SW 1271 (cell line): ENCODE measurements around the gene CNIH3.
A peak's percentile ranks its signal among the peaks of the same experiment; 100 is the strongest.
"Not testable (repeated sequence)": the region's sequence is repeated elsewhere in the genome, so short reads cannot be mapped to it uniquely, and the experiment has no call there.

ENCODE experiments used
- DNase-seq, 2 experiments: peaks; one replicate each; lab custom pipeline; 2025; lab: John Stamatoyannopoulos, UW

The CNIH3 gene

DNA sequence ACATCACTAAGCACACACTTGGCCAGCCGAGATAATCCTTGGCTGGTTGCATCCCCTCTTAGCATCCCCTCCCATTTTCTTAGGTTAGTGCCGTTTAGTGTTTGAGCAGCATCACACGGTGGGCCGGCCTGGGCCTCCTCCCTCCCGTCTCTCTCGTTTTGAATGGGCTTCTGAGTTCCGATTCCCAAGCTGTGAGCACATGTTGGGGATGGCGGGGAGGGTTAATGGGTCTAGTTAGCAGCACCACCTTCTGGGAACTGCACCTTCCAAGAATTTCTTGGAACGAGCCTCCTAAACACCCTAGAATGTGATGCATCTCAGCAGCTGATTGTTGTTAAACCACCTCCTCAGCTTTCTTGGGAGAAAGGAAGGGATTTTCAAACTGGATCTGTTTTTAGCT lies 73.3 kb downstream of the CNIH3 start:
- no peak for DNase-seq

DNA sequence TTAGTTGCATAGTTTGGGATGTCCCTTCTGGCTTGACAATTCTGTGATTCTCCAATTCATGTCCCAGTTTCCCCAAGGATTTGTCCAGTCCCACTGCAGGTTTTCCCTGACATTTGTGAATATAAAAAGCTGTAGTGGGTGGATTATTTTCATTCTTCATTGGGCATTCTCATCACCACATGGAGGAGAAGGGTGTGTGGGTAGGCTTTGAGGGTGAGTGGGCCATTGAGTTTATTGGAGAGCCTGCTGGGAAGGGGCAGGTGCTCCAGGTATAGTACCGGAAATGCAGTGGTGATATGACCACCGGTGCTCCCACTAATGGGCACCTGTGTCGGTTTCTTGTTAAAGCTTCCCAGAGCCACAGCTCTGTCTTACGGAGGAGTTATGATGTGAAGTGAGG lies 74.5 kb downstream of the CNIH3 start:
- DNase-seq = no peak

DNA sequence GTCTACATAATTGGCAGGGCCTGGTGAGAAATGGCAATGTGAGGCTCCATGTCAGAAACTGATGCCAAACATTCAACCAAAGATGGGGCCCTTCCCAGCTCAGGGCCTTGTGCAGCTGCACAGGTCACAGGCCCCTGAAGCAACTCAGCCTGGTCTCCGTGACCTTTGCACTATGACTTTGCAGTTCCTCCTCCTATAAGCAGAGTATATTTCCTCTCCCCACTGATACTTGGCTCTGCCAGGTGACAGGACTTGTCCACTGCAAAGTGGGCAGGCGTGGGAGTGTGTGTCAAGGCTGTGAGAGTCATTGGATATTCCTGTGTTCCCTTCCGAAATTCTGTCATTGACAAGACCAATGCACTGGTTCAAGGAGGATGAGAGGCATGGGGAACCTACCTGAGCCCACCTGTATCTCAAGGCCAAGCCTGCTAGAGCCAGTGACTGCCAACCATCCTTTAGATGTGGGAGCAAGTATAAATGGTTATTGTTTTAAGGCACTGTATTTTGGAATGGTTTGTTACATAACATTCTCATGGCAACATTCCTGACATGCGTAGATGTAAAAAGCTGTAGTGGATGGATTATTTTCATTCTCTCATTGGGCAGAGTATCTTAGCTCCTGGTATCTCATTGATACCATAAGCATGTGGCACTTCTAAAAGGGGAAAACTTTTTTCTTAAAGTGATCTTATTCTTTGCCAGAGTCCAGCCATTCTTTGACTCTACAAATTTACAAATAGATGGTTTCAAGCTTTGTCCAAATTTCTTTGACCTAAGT lies 75.2 kb downstream of the CNIH3 start:
- DNase-seq = no peak

DNA sequence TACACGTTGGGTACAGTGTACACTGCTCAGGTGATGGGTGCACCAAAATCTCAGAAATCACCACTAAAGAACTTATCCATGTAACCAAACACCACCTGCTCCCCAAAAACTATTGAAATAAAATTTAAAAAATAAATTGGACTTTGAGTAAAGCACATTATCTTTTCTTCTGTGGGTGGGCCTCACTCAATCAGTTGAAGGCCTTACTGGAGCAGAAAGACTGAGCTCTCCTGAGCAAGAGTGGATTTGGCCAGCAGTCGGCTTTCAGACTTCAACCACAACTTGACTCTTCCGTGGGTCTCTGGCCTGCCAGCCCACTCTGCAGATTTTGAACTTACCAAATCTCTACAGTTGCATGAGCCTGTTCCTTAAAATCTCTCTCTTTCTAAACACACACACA lies 78.9 kb downstream of the CNIH3 start:
- DNase-seq = no peak

DNA sequence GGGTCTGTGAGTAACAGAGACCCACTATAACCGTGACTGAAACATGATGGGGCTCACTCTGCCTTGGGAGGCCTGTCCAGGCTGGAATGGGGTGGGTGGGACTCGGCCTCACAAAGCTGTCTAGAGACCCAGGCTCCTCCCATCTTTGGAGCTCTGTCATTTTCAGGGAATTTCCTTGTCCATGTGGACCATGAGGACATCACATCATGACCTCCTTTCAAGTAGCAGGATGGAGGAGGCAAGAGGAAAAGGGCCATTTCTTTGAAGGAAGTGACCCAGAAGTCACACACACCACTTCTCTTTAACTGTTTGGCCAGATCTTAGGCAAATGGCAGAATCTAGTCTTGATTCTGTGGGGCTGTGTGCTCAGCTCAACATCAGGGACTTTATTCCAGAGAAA lies 79.9 kb downstream of the CNIH3 start:
- no peak for DNase-seq

DNA sequence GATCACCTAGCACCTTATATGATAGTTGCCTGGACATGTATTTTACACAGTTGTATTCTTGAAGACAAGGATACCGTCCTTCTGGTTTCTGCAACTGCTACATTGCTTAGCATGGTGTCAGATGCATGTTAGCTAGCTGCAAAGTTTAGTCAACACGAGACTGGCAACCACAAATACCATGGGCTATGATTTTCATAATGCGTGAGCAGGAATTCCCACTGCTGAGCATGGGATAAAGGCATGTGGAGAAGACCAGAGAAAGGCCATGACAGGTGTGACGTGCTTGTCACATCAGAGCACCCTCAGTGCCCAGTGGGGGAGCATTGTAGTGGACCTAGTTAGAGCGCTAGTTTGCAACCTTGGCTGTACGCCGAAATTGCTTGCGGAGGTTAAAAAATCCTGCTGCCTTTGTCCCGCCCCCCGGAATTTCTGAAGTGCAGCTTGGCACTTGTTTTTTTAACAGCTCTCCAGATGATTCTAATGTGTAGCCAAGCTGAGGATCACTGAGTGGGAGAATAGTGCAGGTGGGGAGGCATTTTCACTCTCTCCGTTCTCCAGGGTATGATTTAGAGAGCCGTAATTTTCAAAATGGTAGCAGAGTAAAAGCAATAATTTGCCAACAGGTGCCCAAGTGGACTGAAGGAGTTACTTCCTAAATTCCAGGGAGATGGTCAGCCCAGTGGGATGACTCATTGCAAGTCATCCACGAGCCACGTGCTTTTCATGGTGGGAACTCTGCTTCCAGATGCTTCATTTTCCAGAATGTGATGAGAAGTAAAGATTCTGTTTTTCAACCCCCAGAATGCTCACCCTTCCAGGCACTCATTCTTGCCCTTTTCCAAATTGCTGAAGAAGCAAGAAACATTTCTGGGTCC lies 81.0 kb downstream of the CNIH3 start:
- DNase-seq = peak in 1 of 2 experiments; percentile 3

DNA sequence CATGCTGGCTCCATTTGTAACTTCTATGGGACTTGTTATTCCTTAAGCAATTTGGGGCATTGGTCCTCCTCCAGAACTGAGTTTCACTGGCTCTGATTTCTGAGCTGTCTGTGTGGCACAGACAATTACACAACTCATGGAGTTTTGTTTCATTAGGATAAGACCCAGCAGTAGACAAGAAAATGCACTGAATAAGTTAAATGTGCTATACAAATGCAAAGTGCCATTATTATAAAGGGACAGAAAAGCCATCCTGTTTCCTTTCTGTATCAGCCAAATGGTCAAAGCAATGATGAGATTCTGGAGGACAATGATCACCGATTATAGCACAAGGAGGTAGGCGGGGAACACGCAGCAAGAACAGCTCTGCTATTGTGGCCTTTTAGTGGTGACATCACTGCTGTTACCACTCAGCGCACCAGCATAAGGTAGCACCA lies 81.9 kb downstream of the CNIH3 start:
- no peak for DNase-seq

DNA sequence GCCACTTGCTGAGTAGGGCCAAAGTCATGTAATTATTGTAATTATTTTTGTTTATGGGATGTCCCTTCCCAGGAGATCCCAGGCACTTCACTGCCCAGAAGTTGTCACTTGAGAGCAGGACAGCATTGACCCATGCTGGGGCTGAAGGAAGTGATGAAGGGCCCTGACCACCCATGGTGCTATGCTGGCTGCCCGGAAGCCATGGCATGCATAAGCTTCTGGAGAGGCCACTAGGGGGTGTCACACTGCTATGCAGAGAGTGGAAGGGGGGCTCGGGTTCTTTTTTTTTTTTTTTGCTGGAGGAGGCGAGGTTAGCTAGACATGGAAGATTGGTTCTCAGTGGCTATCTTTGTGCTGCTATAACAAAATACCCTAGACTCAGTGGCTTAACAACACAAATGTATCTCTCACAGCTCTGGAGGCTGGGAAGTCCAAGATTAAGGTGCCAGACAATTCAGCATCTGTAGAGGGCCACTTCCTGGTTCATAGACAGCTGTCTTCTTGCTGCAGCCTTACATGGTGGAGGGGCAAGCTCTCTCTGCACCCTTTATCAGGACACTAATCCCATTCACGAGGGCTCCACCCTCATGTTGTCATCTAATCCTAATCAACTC lies 84.9 kb downstream of the CNIH3 start:
- DNase-seq = no peak

DNA sequence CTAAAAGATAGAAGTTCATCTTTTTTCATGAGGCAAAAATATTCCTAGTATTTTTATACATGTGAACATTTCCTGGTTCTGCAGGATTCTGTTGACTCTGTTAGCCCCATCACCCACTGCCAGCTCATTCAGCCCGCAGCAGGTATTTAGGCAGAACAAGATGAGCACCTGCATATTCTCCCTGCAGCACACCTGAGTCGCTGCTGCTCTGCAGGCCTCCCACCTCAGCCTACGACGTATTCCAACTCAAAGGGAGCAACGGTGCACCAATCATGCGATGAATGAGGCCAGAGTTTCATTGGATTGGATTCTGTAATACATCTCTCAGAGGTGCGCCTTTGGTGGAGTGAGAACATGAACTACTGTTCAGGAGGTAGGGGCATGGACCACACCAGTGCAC lies 87.6 kb downstream of the CNIH3 start:
- no peak for DNase-seq

DNA sequence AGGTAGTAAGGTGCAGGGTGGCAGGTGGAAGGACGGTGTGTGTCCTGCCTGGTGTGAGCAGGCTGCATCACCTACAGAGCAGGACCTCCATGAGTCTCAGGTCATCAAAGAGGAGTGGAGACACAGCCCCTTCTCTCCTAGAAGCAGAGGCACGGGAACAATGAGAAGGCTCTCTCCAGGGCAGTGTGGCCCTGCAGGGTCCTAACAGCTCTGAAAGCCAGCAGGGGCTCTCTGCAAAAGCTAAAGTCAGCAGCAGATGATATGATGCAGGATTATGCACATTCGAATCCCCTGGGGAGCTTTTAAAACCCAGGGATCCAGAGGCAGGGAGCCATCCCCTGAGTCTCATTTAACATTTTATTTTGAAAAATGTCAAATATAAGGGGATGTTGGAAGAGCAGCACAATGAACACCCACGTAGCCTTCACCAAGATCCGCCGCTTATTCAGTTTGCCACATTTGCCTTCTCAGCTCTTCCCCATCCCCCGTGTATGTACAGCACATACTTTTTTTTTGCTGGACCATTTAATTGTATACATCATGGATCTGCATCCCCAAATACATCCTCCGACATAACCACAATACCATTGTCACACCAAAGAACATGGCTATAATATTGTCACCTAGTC lies 88.1 kb downstream of the CNIH3 start:
- DNase-seq = no peak

DNA sequence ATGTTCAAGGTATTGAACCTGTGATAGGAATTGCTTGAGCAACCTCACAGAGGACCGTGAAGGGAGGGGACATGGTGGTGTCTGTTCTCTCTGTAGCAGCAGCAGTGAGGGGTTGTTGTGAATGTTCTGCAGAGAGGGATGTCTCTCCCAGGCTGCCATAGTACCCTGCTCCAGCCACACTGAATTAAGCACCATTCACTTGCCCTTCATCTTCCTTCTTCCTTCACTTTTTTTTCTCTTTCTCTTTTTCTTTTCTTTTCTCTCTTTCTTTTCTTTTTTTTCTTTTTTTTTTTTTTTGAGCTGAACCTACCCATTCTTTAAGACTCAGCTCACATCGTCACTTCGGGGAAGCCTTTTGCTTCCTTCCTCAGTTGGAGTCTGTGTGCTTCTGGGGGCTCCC lies 89.5 kb downstream of the CNIH3 start:
- DNase-seq = no peak

DNA sequence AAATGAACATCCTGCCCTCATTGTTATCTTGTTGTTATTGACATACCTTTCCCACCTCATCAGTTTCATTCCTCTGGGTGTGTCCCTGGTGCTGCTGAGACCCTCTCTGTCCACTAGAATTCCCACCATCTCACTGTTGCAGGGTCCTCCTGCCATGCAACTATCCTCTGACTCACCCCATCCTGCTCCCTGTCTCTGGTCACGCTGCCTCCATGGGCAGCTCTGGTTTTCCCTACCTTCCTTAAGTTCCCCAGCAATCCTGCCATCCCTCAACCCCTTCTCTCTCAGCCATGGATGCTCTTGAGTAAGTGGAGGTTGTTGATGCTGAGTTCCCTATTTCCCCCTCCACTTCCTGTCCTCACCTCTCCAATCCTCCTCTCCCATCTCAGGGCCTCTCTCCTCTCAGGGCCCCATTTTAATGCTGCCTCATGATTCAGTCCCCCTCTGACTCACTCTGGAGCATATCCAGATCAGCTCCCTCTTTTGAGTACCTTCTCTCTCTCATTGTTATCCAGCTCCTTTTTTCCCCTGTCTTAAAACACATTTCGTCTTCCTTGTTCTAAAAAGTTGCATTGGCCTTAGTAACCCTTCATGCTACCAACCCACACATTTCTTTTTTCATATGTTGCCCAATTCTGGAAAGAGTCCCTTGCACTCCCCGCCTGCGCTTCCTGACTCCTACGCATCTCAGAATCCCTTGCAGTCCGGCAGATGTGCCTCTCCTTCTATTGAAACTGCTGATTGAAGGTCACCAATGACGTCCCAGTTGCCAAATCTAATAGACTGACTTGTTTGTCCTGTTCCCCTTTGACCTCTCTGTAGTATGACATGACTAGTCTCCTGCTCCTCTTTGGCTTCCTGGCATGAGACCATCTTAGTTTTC lies 92.0 kb downstream of the CNIH3 start:
- DNase-seq = no peak

DNA sequence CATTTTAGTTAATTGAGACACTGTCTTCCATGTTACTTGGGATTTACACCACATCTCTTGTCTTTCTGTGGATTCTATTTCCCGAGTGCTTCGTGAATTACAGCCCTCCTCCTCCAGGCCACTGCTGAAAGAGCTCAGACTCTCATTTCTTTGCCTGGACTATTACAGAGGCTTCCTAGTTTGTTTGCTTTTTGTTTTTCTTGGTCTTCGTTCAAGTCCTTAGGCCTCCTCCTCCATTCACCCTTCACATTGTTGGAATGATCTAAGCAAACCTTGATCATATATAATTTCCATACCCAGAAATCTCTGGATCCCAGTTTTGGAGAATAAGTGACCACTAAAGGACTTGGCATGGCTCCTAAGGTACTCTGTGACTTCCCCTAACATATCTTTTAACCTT lies 94.1 kb downstream of the CNIH3 start:
- DNase-seq = no peak

DNA sequence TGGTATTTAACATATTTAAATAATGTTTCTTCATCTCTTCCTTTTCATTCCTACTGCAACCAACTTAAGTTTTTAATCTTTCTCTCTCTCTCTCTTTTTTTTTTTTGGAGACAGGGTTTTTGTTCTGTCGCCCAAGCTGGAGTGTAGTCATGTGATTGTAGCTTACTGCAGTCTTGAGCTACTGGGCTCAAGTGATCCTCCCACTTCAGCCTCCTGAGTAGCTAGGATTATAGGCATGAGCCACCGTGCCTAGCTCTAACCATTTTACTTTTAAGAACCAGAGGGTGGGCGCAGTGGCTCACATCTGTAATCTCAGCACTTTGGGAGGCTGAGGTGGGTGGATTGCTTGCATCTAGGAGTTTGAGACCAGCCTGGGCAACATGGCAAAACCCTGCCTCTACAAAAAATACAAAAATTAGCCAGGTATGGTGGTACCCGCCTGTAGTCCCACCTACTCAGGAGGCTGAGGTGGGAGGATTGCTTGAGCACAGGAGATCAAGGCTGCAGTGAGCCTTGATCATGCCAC lies 95.2 kb downstream of the CNIH3 start:
- not testable (repeated sequence) for DNase-seq

DNA sequence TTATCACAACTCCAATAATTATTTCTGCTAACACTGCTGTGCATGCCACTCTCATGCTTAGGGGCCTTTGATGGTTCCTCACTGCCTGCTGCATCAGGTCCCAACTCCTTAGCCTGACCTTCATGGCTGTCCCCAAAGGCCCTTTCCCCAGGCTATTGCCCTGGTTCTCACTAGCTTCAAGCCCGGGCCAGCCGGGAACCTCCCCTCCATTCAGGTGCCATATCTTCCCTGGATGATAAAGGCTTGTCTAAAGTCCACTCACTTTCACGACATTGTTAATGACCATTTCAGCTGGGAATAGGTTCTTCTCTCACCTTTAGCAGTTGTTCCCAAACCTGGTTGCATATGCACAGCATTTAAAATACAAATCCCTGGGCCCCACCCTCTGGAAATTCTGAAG lies 95.8 kb downstream of the CNIH3 start:
- no peak for DNase-seq

DNA sequence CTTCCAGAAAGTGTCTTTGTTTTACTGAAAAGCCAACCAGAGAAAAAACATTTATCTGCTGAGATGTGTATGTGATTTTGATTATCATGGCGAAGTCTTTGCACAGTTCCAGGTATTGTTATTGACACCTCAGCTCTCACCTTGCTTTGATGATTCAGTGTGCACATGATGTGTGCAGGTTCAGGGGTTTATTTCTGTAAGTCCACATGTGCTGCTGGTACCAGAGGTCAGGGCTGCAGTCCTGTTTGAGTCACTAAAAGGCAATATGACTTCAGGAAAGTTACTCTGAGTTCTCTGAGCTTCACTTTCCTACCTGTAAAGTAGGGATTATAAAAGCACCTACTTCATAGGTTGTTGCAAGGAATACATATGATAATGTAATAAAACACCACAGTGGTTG lies 97.1 kb downstream of the CNIH3 start:
- DNase-seq = no peak

DNA sequence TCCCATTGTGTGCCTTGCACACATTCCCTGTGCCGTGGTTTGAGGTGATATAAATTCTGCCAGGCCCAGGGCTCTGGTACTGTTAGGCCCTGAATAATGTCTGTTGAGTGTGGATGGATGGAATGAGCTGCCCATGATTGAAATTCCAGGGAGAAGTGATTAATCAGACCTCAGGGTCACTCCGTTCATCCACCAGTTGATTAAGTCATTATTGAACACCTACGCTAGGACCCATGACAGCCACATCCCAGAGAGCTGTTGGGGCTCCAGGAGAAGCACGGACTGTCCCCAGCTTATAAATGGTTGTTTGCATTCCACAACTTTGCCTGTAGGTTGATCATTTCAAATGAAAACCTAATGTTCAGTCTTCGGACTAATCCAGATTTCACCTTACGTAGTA lies 98.4 kb downstream of the CNIH3 start:
- no peak for DNase-seq

DNA sequence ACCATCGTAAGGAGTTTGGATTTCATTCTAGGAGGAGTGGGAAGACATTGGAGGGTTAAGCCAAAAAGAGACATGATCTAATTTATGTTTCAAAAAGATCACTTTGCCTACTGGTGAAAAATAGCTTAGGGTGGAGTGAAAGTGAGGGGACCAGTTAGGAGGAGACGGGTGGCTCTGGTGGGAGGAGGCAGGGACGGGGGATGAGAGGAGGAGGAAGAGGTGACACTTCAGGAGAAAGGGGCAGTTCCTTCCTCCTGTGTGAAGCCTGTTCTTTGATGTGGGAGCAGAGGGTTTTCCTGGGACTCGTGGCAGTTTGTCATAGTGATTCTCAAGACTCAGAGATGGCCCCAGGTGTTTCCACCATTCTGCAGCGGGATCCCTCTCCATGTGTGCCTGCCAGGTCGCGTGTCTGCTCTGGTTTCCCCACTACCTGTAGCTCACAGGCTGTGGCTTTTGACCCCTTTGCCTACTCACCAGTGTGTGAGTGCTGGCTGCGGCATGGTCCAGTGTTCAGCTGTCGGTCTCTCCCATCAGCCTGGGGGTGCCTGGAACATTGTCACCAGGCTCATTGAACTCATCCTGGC lies 102.4 kb downstream of the CNIH3 start:
- DNase-seq = no peak

DNA sequence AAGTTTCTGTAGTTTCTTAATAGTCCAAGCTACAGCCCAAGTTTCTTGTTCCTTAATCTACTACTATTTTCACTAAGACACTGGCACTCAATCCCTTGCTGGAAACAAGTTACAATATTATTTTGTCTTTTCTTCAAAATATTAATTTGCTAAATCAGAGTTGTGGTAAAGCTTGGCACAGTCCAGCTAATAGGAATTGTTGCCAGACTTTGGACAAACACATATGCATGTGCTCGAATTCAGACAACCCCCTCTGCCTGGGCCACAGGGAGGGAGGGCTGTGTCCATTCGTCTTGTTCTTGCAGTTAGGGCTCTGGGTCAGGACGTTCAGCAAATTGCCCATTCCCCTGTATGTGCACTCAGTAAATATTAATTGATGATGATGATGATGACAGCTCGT lies 103.6 kb downstream of the CNIH3 start:
- DNase-seq = no peak

DNA sequence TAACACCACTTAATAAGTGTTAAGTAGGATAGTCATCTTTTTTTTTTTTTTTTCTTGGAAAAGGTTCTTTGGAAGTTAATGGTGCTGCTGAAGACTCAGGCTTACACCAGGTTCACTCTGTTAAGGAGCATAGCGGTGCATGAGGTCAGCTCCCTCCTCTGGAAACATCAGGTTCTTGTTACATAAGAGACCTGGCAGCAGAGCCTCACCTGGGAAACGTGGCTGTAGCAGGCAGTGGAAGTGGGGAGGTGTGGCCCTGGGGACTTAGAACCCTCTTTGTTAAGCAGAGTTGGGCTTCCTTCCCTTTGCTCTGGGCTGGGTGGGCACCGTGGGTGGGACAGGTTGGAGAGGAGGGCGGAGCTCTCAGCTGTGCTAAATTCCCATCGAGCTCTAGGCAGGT lies 104.1 kb downstream of the CNIH3 start:
- no peak for DNase-seq

DNA sequence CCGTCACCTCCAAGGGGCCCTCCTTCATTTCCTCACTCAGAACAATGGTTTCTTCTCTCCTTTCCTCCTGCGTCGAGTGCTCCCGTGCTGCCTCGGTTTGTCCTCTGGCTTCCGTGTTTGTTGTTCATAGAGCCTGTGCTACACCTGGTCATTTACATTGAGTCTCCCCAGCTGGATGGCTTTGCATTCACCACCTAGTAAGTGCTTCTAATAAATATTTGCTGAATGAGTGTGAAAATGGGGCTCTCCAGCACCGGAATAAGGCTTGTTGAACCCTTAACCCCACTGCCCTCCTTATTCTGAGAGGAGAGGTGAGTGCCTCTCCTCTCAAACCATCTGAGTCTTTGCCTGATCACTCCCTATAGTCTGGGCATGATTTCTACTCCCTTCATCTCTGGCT lies 104.9 kb downstream of the CNIH3 start:
- no peak for DNase-seq
